RKO (cell line): ENCODE data around the gene PIK3C2G.

Experiments used
- DNase-seq: peaks from one replicate; pipeline ENCODE4 v3.0.0-alpha.2; 2016; ENCODE audit warnings: low spot score

The PIK3C2G gene

GRCh38 chr12:18275981-18276380 is 14.7 kb downstream of the PIK3C2G start:
- DNase-seq = no peak

GRCh38 chr12:18277196-18277595 is 15.9 kb downstream of the PIK3C2G start:
- no peak for DNase-seq

- no peak for DNase-seq
Measured at GRCh38 chr12:18280728-18281127, 19.4 kb downstream of the PIK3C2G start.

GRCh38 chr12:18281941-18282340 is 20.6 kb downstream of the PIK3C2G start:
- no peak for DNase-seq

- no peak for DNase-seq
Measured at GRCh38 chr12:18283831-18284230, 22.5 kb downstream of the PIK3C2G start.

- no peak for DNase-seq
Measured at GRCh38 chr12:18284386-18284785, 23.1 kb downstream of the PIK3C2G start.

GRCh38 chr12:18285161-18285560 is 23.8 kb downstream of the PIK3C2G start:
- DNase-seq = no peak

GRCh38 chr12:18290386-18290785 is 29.1 kb downstream of the PIK3C2G start:
- no peak for DNase-seq

DNA sequence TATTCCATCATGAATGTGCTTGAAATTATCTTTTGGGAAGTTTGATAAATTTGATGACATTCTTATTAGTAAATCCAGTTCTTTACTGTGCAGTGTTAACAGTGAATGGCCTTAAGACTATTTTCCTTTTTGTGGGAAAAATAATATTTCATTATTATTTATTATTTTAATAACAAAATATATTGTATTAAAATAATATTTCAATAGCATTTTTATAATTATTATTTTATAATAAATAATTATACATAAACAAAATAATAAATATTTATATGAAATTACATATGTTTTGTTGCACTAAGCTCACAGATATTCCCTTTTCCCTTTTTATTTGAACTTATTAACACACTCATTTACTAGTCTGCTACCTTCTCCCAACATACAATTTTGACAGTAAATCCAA is 33.6 kb downstream of the PIK3C2G start:
- DNase-seq = no peak

GRCh38 chr12:18296201-18296908 is 35.0 kb downstream of the PIK3C2G start:
- DNase-seq = no peak

GRCh38 chr12:18296909-18297280 is 35.6 kb downstream of the PIK3C2G start:
- DNase-seq = no peak

- no peak for DNase-seq
Measured at GRCh38 chr12:18297902-18298301, 36.6 kb downstream of the PIK3C2G start.

- DNase-seq = no peak
Measured at GRCh38 chr12:18302809-18303430, 41.6 kb downstream of the PIK3C2G start.

DNA sequence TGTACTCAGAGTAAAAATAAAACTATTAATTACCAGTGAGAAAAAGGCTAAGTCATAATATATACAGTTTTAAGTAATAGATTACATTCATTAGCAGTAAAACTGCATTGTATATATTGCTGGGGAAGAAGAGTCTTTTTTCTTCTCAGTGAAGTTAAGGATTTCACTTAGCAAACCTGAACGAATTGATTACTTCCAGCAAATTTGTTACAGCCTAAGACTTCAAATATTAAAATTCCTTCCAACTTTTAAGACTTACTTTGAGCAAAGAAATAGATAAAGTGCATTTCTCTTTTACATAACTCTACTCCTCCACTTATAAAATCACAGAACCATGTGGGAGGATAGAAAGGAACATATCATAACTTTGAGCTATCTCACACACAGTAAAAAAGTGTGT is 43.3 kb downstream of the PIK3C2G start:
- no peak for DNase-seq

DNA sequence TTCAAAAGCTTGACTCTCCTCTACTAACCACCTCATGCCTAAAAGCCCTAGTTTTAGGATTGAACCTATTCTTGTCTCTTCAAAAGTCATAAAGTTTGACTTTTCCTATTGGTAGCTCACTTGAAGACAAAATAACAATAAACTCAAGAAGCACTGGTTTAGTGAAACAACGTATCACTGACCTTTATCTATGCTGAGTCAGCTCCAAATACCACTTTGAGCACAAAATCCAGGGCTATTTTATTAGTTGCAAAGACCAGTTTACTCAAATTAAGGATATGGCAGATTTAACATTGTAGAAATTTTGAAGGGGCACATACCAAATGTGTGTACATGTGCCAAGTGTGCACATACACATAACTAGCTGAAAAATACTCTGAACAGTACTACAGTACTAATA is 45.0 kb downstream of the PIK3C2G start:
- DNase-seq = no peak

DNA sequence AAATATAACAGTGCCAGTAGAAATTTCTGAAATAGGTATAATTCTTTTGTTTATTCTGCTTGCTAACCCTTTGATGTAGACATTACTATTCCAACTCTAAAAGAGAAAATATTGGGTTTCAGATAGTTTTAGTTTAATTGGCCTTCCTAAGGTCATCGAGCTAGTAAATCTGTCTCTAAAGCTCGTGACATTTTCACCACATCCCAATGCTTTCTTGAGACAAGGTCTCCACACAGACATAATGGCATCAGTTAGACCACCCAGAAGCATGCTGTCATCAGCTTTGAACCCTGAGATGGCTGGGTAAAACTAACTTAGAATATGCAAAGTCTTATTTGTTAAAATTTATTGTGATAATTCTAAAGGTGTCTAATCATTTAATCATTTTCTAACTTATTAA is 52.0 kb downstream of the PIK3C2G start:
- DNase-seq = no peak

GRCh38 chr12:18320036-18320617 is 58.8 kb downstream of the PIK3C2G start:
- peak; percentile 69 for DNase-seq

DNA sequence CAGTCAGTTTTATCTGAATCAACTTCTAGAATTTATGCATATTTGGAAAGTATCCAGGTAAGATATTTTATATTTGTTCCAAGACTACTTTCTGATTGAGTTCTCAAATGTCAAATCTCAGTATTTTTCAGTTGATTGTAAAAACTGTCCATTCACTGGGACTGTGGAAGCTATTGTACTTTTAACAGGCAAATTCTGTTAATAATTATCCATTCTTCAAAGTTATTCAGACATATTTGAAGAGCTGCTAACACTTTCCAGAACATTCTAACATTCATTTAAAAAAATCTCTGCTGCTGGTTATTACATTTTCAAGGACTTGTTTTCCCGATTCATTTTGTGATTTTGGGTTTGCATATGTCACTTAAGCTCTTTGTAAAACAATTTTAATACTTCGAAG is 59.7 kb downstream of the PIK3C2G start:
- DNase-seq = no peak

DNA sequence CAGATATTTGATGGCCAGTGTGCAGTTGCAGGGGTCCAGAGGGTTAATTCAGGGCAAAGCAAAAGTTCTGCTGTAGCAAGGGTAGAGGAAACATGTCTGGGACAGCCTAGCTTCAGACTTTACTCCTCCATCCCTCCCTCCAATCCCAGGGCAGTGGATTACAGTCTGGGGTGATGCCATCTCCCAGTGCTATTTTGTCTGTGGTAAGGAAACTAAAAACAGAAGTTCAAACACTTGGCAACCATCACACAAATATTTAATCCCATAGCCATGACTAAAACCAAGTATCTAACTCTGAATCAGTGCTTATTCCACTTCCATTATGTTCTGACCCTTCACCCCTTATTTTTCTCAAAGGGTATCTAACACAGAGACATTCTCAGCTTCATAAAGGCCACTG is 61.8 kb downstream of the PIK3C2G start:
- no peak for DNase-seq

DNA sequence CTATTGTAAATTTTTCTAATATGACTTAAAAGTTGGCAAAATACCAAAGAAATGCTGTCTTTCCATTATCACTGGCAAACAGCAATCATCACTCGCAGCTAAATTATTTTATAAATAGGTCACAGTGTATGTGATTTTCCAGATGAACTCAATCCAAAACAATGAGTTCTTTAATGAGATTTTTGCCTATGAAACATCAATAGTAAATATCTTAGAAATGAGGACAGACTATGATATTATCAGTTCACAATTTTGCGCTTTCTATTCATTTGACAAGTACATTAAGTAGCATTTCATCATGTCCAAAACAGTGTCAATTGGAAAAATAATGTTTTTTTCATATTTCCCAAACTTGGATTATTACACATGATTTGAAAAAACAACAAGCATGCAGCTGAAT is 65.7 kb downstream of the PIK3C2G start:
- DNase-seq = no peak

GRCh38 chr12:18332173-18332572 is 70.9 kb downstream of the PIK3C2G start:
- DNase-seq = no peak

GRCh38 chr12:18339633-18340032 is 78.3 kb downstream of the PIK3C2G start:
- DNase-seq = no peak

DNA sequence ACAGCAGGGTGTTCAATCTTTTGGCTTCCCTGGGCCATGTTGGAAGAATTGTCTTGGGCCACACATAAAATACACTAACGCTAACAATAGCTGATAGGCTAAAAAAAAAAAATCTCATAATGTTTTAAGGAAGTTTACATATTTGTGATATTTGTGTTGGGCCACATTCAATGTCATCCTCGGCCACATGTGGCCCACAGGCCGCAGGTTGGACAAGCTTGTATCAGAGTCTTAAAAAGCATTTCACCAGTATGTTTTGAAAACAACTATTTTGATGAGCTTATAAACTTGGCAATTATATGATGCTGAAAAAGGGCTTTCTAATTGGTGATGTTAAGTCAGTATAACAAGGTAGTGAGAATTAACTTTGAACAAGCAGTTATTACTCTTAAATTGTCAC is 78.9 kb downstream of the PIK3C2G start:
- DNase-seq = no peak

- no peak for DNase-seq
Measured at GRCh38 chr12:18340786-18341185, 79.5 kb downstream of the PIK3C2G start.
